GM12892 (cell line): ENCODE measurements around the gene ZNF385A.

Source experiments
- POLR2A ChIP-seq: IDR thresholded peaks from 2 replicates; pipeline ENCODE4 v1.6.1; 2011; ENCODE audit warnings: low read depth, low read length, control low read depth
- POLR2AphosphoS5 ChIP-seq: IDR thresholded peaks from 2 replicates; pipeline ENCODE4 v1.6.1; 2011; ENCODE audit warnings: low read depth, low read length, control low read depth
- TAF1 ChIP-seq: IDR thresholded peaks from 2 replicates; pipeline ENCODE4 v1.6.1; 2011; ENCODE audit warnings: low read depth, mild to moderate bottlenecking, control low read depth, low read length, borderline replicate concordance

GRCh38 chr12:54392485-54393206, 8.1 kb upstream of the ZNF385A start:
- TF ChIP-seq POLR2A: no peak
- TF ChIP-seq POLR2AphosphoS5: no peak
- no peak for TF ChIP-seq TAF1
